Neural cell (in vitro differentiated cells): ENCODE measurements around the gene C1R. TPM values are rescaled to one million over a fixed set of nuclear protein-coding genes. Genes with fewer than 3 reads are reported as not detected.

ENCODE experiments used
- H2AFZ ChIP-seq: fragments of 200-600, 300-800 bp; sonication (generic), shearing (Covaris generic); 2 replicates; pipeline ENCODE4 v1.6.0; 2014; ENCODE audit warnings: low read depth, mild to moderate bottlenecking, antibody characterized with exemption, low read length, moderate library complexity
- H3F3A ChIP-seq: fragments of 200-600 bp; shearing (Covaris generic); 2 replicates; pipeline ENCODE4 v1.6.1; 2016; ENCODE audit warnings: mild to moderate bottlenecking, moderate library complexity, mixed read lengths, antibody characterized with exemption, low read length; ENCODE audit not compliant: insufficient read depth, poor library complexity, severe bottlenecking
- H3K27ac ChIP-seq: fragments of 200-600, 300-800 bp; sonication (generic), shearing (Covaris generic); 2 replicates; pipeline ENCODE4 v1.5.1; 2014; ENCODE audit warnings: mild to moderate bottlenecking, low read length, moderate library complexity
- H3K27me3 ChIP-seq: fragments of 300-800, 200-600 bp; sonication (generic), shearing (Covaris generic); 2 replicates; pipeline ENCODE4 v1.6.0; 2014; ENCODE audit warnings: mild to moderate bottlenecking, low read depth, low read length, moderate library complexity; ENCODE audit not compliant: insufficient read depth
- H3K36me3 ChIP-seq: fragments of 300-800, 200-600 bp; sonication (generic), shearing (Covaris generic); 2 replicates; pipeline ENCODE4 v1.5.1; 2014; ENCODE audit warnings: mild to moderate bottlenecking, antibody characterized with exemption, low read length, moderate library complexity; ENCODE audit not compliant: insufficient read depth
- H3K4me2 ChIP-seq: fragments of 300-800, 200-600 bp; sonication (generic), shearing (Covaris generic); 2 replicates; pipeline ENCODE4 v1.6.0; 2014; ENCODE audit warnings: mild to moderate bottlenecking, low read length
- H3K4me3 ChIP-seq: fragments of 300-800, 200-600 bp; sonication (generic), shearing (Covaris generic); 2 replicates; pipeline ENCODE4 v1.5.1; 2014; ENCODE audit warnings: mild to moderate bottlenecking, low read length, moderate library complexity
- H3K79me2 ChIP-seq: fragments of 200-600 bp; shearing (Covaris generic); replicated peaks from 2 replicates; pipeline ENCODE4 v1.6.0; 2014; ENCODE audit warnings: mild to moderate bottlenecking, low read length, moderate library complexity; ENCODE audit not compliant: insufficient read depth
- H3K9ac ChIP-seq: fragments of 300-800, 200-600 bp; sonication (generic), shearing (Covaris generic); 2 replicates; pipeline ENCODE4 v1.6.1; 2016; ENCODE audit warnings: mild to moderate bottlenecking, low read length, mixed read lengths
- H3K9me2 ChIP-seq: fragments of 200-600 bp; shearing (Covaris generic); 2 replicates; pipeline ENCODE4 v1.6.1; 2016; ENCODE audit warnings: mild to moderate bottlenecking, low read length, mixed read lengths; ENCODE audit not compliant: insufficient read depth
- H3K9me3 ChIP-seq: fragments of 200-600, 300-800 bp; sonication (generic), shearing (Covaris generic); 2 replicates; pipeline ENCODE4 v1.6.1; 2016; ENCODE audit warnings: mild to moderate bottlenecking, mixed run types, low read length, moderate library complexity, mixed read lengths
- H4K20me1 ChIP-seq: fragments of 200-600 bp; shearing (Covaris generic); 2 replicates; pipeline ENCODE4 v1.6.1; 2016; ENCODE audit warnings: mild to moderate bottlenecking, mixed run types; ENCODE audit not compliant: insufficient read depth
- EP300 ChIP-seq: fragments of 450-650 bp; conservative IDR thresholded peaks from 2 replicates; pipeline ENCODE4 v1.6.1; 2014; ENCODE audit warnings: antibody characterized with exemption, mild to moderate bottlenecking, moderate library complexity; ENCODE audit not compliant: poor library complexity, severe bottlenecking
- EZH2 ChIP-seq: fragments of 200-600, 300-800 bp; shearing (Covaris generic), sonication (generic); IDR thresholded peaks from 2 replicates; pipeline ENCODE4 v1.6.1; 2014; ENCODE audit warnings: antibody characterized with exemption, low read length, borderline replicate concordance, mild to moderate bottlenecking; ENCODE audit not compliant: insufficient read depth, poor library complexity, severe bottlenecking
- MXI1 ChIP-seq: fragments of 450-650 bp; conservative IDR thresholded peaks from 2 replicates; pipeline ENCODE4 v1.6.1; 2014; ENCODE audit warnings: antibody characterized with exemption, mild to moderate bottlenecking; ENCODE audit not compliant: poor library complexity, severe bottlenecking
- POLR2AphosphoS5 ChIP-seq: IDR thresholded peaks from 2 replicates; pipeline ENCODE4 v1.6.1; 2012
- RAD21 ChIP-seq: fragments of 450-650 bp; conservative IDR thresholded peaks from 2 replicates; pipeline ENCODE4 v1.6.1; 2014; ENCODE audit warnings: antibody characterized with exemption, mild to moderate bottlenecking, moderate library complexity
- REST ChIP-seq: IDR thresholded peaks from 2 replicates; pipeline ENCODE4 v1.6.1; 2012; ENCODE audit warnings: borderline replicate concordance
- SMC3 ChIP-seq: fragments of 450-650 bp; conservative IDR thresholded peaks from 2 replicates; pipeline ENCODE4 v1.6.1; 2014; ENCODE audit warnings: antibody characterized with exemption, mild to moderate bottlenecking, moderate library complexity; ENCODE audit not compliant: poor library complexity
- TAF1 ChIP-seq: IDR thresholded peaks from 2 replicates; pipeline ENCODE4 v1.6.1; 2012; ENCODE audit warnings: low read depth
- polyA plus RNA-seq: library from polyadenylated mRNA; depleted of rRNA; stranded (reverse); fragments of >200 nt; gene quantifications from 2 replicates; pipeline ENCODE4 v1.2.3, GENCODE V29; 2014
- TF ChIP-seq, protein P1 (sequence below): fragments of 450-650 bp; IDR thresholded peaks from 2 replicates; pipeline ENCODE4 v1.5.1; 2014; ENCODE audit warnings: antibody characterized with exemption, mild to moderate bottlenecking, moderate library complexity; ENCODE audit not compliant: poor library complexity, severe bottlenecking

C1R gene
- polyA plus RNA-seq, 1 donor from 2014 or later, result 1.7 TPM

- H3K27me3 ChIP-seq, result no peaks in the 10 kb centered on the region
- H3F3A ChIP-seq, result no peaks in the 10 kb centered on the region
- no peak overlapping the region for H2AFZ ChIP-seq
- H3K9me3 ChIP-seq, result no peaks in the 10 kb centered on the region
- H4K20me1 ChIP-seq, result no peaks in the 10 kb centered on the region
- H3K9ac ChIP-seq, result no peak overlapping the region
- H3K9me2 ChIP-seq, result no peaks in the 10 kb centered on the region
- no peaks in the 10 kb centered on the region for H3K79me2 ChIP-seq
- no peak for TF ChIP-seq REST
- no peak for TF ChIP-seq SMC3
- TF ChIP-seq EZH2, result no peak
- no peak for TF ChIP-seq EP300
- no peak for TF ChIP-seq POLR2AphosphoS5
- TF ChIP-seq TAF1, result no peak
- TF ChIP-seq, protein P1, sequence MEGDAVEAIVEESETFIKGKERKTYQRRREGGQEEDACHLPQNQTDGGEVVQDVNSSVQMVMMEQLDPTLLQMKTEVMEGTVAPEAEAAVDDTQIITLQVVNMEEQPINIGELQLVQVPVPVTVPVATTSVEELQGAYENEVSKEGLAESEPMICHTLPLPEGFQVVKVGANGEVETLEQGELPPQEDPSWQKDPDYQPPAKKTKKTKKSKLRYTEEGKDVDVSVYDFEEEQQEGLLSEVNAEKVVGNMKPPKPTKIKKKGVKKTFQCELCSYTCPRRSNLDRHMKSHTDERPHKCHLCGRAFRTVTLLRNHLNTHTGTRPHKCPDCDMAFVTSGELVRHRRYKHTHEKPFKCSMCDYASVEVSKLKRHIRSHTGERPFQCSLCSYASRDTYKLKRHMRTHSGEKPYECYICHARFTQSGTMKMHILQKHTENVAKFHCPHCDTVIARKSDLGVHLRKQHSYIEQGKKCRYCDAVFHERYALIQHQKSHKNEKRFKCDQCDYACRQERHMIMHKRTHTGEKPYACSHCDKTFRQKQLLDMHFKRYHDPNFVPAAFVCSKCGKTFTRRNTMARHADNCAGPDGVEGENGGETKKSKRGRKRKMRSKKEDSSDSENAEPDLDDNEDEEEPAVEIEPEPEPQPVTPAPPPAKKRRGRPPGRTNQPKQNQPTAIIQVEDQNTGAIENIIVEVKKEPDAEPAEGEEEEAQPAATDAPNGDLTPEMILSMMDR, result no peak
- no peak for TF ChIP-seq MXI1
- TF ChIP-seq RAD21, result no peak
- H3K4me3 ChIP-seq, result no peak overlapping the region
- no peak overlapping the region for H3K27ac ChIP-seq
- no peak overlapping the region for H3K4me2 ChIP-seq
- H3K36me3 ChIP-seq, result peaks cover 17% of the 10 kb centered on the region
These were observed 47.0 kb upstream of the C1R start for GRCh38 chr12:7139200-7139599.

- Histone ChIP-seq H2AFZ (no peak overlapping the region), H3K79me2 (peaks cover under 1% of the 10 kb centered on the region), H3K9me3 (no peaks in the 10 kb centered on the region), H3K27ac (no peak overlapping the region), H3K9me2 (no peaks in the 10 kb centered on the region), H3K4me3 (no peak overlapping the region), H4K20me1 (no peaks in the 10 kb centered on the region), H3K4me2 (no peak overlapping the region), H3F3A (no peaks in the 10 kb centered on the region), H3K36me3 (peaks cover 17% of the 10 kb centered on the region), H3K27me3 (no peaks in the 10 kb centered on the region), H3K9ac (no peak overlapping the region)
- no peak for TF ChIP-seq REST
- TF ChIP-seq, protein P1, result no peak
- TF ChIP-seq POLR2AphosphoS5, result no peak
- no peak for TF ChIP-seq EZH2
- no peak for TF ChIP-seq MXI1
- TF ChIP-seq RAD21, result no peak
- TF ChIP-seq TAF1, result no peak
- no peak for TF ChIP-seq EP300
- no peak for TF ChIP-seq SMC3
These were observed 45.7 kb upstream of the C1R start for GRCh38 chr12:7137908-7138307.
